CD1c-positive myeloid dendritic cell (primary cell): ENCODE measurements around the gene KCNE1.
"Not testable (repeated sequence)": the region's sequence is repeated elsewhere in the genome, so short reads cannot be mapped to it uniquely, and the experiment has no call there.

Source experiments
- DNase-seq: peaks from one replicate; pipeline ENCODE4 v3.0.0-alpha.2; 2016; ENCODE audit errors: extremely low spot score

KCNE1 gene

GRCh38 chr21:34511787-34512455, at the start of gene KCNE1:
Gene KCNE1 (minus strand): TSS chr21:34512210. CDS start chr21:34449634, 62,576 bp downstream.
- peak; percentile 94 for DNase-seq

GRCh38 chr21:34561806-34562205, 49.8 kb upstream of the KCNE1 start:
- no peak for DNase-seq

DNA sequence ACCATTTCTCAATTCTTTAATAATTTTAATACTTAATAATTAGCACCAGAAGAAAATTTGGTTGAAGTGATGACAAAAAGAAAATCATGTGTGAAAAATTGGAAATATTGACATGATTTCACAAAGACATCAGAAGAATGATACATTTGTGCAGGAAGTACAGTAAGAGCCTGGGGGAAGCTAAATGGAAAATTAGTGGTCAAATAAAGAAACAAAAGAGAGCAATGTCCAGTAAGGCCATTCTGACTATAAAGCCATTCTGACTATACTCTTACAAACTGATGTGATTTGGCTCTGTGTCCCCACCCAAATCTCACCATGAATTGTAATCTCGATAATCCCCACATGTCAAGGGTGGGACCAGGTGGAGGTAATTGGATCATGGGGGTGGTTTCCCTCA, 48.6 kb upstream of the KCNE1 start:
- DNase-seq: no peak

- no peak for DNase-seq
These were observed 48.0 kb upstream of the KCNE1 start for GRCh38 chr21:34560021-34560420.

DNA sequence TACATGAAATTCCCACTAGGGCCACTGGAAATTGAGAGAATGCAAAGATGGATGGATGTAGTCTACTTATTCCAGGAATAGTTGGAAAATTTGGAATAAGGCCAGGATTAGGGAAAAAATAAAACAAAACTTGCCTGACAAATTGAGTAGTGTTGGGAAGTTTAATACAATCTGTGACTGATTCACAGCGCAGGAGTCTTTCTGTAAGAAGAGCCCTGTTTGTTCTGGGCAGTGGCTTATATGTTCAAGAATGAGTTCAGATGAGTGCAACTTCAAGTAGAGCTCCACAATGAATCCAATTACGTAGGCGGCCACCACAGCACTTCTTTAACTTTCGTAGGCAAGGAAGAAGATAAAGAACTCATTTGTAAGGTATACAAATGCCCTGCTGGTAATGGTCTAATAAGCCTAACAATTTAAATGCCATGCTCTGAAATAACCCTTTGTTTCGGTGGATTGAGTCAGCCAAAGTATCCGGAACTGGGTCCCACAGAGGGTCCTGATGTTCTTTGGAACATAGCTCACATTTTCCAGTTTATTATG, 47.1 kb upstream of the KCNE1 start:
- no peak for DNase-seq

DNA sequence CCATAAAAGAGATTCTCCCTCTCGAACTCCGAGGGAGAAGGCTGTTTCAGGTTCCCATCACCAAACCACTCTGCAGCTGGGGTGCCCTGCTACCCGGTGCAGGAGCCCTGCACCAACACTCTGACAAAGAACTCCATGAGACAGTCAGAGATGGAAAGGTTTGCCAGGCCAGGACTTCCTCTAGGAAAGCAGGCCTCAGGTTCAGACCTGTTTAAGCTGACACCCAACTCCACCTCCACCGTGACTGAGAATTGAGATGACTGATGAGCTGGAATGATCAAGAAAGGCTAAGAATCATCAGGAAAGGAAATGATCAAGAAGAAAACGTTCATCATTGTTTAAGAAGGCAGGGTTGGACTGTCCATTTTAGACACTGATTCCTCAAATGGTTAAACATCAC, 46.2 kb upstream of the KCNE1 start:
- DNase-seq: no peak

- no peak for DNase-seq
These were observed 45.3 kb upstream of the KCNE1 start for GRCh38 chr21:34557261-34557660.

DNA sequence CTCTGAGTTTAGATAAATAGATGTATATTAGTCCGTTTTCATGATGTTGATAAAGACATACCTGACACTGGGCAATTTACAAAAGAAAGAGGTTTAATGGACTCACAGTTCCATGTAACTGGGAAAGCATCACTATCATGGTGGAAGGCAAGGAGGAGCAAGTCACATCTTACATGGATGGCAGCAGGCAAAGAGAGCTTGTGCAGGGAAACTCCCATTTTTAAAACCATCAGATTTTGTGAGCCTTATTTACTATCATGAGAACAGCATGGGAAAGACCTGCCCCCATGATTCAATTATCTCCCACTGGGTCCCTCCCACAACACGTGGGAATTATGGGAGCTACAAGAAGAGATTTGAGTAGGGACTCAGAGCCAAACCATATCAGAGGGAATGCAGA, 42.7 kb upstream of the KCNE1 start:
- DNase-seq: not testable (repeated sequence)

- DNase-seq: no peak
These were observed 42.2 kb upstream of the KCNE1 start for GRCh38 chr21:34554227-34554626.

- DNase-seq: peak; percentile 54
These were observed 41.3 kb upstream of the KCNE1 start for GRCh38 chr21:34553151-34553952.

- no peak for DNase-seq
These were observed 40.5 kb upstream of the KCNE1 start for GRCh38 chr21:34552360-34553098.

GRCh38 chr21:34550182-34550799, 38.3 kb upstream of the KCNE1 start:
- no peak for DNase-seq

DNA sequence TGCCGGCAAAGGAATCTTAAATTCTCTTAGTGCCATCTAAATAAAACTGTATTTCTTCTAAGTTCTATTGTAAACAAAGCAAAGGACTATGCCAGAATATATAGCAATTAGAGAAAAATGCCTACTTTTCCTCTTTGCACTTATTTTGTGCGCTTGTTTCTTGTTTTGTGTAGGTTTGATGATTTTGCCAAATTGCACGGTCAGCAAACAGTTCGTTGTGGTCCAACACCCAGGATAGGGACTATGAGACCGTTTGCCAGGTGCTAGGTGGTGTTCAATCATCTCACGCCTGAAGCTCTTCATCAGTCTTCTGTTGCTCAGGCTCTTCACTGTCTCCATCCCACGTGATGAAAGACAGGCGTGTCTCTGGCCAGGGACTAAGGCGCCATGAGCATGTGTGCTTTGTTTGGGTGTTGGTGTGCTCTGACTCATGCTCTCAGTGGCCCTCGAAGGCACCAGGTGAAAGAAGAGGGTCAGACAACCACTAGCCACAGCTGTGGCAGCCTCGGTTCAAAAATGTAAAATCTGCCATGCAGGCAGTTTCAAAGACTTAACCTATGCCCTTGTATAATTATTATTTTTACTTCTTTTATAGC, 36.9 kb upstream of the KCNE1 start:
- no peak for DNase-seq

DNA sequence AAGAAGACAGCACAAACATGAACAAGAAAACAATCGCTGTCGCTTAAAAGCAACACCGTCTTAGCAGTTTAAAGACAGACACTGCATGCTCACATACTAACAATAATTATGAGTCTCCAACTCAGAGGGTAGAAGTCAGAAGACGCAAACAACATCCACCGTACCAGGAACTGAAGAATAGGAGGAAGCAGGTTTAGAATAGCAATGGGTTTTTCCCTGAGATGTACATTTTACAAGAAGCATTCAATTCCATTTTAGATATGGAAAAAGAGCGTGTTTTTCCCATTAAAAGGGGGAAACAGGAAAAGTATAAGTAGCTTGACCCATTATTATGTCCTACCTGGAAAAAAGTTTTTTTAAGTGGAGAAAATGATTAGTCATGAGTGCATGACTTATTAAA, 34.5 kb upstream of the KCNE1 start:
- peak; percentile 60 for DNase-seq

GRCh38 chr21:34545079-34545884, 33.3 kb upstream of the KCNE1 start:
- DNase-seq: peak; percentile 96

DNA sequence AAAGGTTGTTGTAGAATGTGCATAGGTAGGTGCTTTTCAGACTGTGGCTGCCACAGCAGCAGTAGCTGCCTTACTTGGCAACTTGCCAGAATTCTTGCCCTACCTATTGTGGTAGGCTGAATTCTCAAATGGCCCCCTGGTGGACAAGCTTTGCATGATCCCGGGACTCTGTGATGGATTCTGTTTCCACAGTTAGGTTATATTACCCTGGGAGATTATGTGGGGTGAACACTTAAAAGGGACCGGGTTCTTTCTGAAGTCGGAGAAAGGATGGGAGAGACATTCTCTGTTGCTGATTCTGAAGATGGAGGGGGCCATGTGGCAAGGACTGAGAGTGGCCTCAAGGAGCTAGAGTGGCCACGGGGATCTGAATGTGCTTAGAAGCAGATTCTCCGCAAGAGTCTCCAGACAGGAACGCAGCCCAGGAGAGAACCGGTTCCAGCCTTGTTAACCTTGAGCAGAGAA, 32.1 kb upstream of the KCNE1 start:
- peak; percentile 70 for DNase-seq

DNA sequence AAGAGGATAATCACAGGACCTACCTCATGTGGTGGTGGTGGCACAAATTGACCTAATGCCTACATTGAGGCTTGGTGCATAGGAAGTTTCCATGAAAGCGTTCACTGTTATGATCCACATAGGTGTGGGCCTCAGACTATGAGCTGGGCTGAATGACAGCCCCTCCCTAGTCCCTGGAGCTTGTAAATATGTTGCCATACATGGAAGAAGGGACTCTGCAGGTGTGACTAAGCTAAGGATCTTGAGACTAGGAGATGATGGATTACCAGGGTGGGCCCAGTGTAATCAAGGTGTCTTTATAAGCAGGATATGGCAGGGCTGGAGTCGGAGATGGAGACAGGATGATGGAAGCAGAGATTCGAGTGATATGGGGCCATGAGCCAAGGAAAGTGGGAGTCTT, 31.0 kb upstream of the KCNE1 start:
- DNase-seq: no peak

DNA sequence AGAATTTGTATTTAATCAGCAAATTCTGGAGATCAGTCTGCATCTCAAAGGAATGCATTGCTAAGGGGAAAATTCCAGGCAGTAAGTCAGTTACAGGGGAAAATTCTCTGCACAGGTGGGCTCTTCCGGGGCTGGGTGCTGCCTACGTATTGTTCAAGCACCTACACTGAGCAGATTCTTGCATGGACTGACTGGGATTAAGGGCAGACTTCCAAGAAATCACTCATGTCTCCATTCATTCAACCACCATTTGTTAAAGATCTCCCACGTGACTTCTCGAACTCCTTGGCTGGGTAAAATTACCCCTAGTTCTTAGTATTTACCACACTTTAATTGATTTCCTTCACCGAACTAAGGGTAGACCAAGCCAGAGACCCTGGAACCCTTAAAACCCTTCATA, 28.2 kb upstream of the KCNE1 start:
- DNase-seq: no peak

GRCh38 chr21:34537838-34538237, 25.8 kb upstream of the KCNE1 start:
- DNase-seq: peak; percentile 48

- no peak for DNase-seq
These were observed 24.8 kb upstream of the KCNE1 start for GRCh38 chr21:34536820-34537219.

- DNase-seq: no peak
These were observed 24.3 kb upstream of the KCNE1 start for GRCh38 chr21:34536311-34536710.
